ENCODE measurements around the gene LMBR1L. TPM values are rescaled to one million over a fixed set of nuclear protein-coding genes. Genes with fewer than 3 reads are reported as not detected.

The LMBR1L gene, protein sequence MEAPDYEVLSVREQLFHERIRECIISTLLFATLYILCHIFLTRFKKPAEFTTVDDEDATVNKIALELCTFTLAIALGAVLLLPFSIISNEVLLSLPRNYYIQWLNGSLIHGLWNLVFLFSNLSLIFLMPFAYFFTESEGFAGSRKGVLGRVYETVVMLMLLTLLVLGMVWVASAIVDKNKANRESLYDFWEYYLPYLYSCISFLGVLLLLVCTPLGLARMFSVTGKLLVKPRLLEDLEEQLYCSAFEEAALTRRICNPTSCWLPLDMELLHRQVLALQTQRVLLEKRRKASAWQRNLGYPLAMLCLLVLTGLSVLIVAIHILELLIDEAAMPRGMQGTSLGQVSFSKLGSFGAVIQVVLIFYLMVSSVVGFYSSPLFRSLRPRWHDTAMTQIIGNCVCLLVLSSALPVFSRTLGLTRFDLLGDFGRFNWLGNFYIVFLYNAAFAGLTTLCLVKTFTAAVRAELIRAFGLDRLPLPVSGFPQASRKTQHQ
- total RNA-seq = 10 to 100 TPM; 25.6 to 94.2 (median 54.5) TPM

DNA sequence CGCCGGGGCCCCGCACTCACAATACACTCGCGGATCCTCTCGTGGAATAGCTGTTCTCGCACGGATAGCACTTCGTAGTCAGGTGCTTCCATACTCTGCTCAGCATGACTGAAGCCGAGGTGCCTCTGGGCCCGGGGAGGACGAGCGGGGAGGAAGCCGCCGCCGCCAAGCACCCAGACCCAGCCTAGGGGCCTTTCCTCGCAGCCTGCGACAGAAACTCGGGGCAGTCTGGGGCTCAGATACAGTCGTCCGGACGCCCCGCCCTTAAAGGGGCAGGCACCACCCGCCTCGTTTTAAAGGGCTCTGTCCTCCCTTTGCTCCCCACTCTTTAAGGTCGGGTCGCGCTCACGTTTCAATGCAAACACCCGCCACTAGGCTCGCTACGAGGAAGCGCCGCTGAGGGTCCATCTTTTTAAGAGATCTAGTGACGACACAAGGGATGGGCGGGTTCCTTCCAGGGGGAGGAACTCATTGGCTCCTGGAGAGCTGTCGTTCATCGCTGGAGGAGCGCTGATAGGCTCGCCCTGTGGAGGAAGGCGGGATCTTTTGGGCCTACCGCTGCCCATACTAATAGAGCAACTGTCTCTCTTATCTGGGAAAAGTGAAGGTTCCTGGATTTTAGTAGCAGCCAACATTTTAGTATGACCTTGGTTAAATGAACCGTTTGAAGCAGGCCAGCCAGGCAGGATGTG is at the start of gene LMBR1L:
TSS of gene LMBR1L (minus strand) at position 384 of the 692 bp plus-strand sequence. CDS start at position 92, 292 bp downstream.
- TF ChIP-seq, protein P1, sequence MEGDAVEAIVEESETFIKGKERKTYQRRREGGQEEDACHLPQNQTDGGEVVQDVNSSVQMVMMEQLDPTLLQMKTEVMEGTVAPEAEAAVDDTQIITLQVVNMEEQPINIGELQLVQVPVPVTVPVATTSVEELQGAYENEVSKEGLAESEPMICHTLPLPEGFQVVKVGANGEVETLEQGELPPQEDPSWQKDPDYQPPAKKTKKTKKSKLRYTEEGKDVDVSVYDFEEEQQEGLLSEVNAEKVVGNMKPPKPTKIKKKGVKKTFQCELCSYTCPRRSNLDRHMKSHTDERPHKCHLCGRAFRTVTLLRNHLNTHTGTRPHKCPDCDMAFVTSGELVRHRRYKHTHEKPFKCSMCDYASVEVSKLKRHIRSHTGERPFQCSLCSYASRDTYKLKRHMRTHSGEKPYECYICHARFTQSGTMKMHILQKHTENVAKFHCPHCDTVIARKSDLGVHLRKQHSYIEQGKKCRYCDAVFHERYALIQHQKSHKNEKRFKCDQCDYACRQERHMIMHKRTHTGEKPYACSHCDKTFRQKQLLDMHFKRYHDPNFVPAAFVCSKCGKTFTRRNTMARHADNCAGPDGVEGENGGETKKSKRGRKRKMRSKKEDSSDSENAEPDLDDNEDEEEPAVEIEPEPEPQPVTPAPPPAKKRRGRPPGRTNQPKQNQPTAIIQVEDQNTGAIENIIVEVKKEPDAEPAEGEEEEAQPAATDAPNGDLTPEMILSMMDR (IDR thresholded peaks at IDR 0.05; ENCODE audit: low read depth) = no peak

DNA sequence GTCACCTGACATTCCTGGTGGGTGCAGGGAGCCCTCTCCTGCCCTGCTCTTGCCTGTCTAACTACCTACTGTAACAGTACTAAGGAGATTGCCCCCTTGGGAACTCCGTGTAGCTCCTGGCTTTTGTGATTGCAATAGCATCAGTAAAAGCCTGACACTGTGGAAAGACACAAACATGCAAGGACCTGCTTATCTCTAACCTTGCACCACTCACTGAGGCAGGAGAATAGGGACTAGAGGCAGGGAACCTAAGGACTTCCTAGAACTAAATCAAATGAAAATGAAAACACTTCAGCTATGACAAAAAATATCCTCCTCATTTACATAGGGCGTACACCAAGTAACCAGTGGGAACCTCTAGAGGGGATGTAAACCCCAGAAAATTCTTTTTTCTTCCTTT is 49.8 kb upstream of the LMBR1L start:
- TF ChIP-seq, protein P1 (IDR thresholded peaks at IDR 0.05; ENCODE audit: low read depth) = no peak

DNA sequence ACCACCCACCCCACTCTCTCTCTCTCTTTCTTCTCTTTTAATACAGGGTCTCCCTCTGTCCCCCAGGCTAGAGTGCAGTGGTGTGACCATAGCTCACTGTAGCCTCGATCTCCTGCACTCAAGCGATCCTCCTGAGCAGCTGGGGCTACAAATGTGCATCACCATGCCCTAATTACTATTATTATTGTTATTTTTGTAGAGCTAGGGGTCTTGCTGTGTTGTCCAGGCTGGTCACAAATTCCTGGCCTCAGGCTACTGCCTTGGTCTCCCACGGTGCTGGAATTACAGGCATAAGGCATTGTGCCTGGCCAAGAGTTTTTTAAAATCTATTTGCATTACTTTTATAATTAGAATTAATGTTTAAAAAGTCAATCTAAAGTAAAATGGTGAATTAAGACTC is 43.6 kb upstream of the LMBR1L start:
- TF ChIP-seq, protein P1 (IDR thresholded peaks at IDR 0.05; ENCODE audit: low read depth) = no peak

- TF ChIP-seq, protein P1 (IDR thresholded peaks at IDR 0.05; ENCODE audit: low read depth) = no peak
Observed at GRCh38 chr12:49147384-49147783, 36.7 kb upstream of the LMBR1L start.

- TF ChIP-seq, protein P1 (IDR thresholded peaks at IDR 0.05; ENCODE audit: low read depth) = no peak
Observed at GRCh38 chr12:49146406-49146805, 35.8 kb upstream of the LMBR1L start.

DNA sequence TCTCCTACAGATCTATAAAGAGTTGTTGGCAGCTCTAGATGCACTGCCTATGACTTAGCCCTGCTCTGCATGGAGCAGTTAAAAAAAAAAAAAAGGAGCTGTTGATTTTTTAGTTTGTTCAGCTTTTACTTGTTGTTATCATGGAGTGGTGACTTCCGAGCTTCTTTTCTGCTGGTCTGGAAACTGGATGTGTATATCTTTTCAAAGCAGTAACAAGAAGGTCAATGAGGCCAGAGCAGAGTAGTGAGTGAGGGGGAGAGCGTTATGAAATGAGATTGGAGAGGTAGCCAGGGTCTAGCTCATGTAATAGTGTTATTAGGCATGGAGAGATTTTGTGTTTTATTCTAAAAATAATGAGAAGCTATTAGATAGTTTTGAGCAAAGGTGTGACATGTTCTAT is 33.7 kb upstream of the LMBR1L start:
- TF ChIP-seq, protein P1 (IDR thresholded peaks at IDR 0.05; ENCODE audit: low read depth) = no peak

DNA sequence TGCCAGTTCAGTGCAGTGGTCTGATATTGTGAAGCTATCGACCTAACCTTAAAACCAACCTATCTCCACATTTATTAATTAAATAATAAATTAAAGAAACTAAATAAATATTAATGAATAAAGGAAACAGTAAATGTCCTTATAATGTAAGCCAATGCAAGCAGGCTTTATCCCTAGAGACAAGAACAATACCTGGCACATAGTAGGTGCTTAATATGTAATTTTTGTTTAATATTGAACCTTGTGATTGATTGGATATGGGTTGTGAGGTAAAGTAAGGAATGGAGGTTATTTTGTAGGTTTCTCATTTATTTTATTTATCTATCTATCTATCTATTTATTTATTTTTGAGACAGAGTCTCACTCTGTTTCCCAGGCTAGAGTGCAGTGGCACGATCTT is 28.4 kb upstream of the LMBR1L start:
- TF ChIP-seq, protein P1 (IDR thresholded peaks at IDR 0.05; ENCODE audit: low read depth) = no peak

Measured in subcutaneous adipose tissue (tissue), 4 donors.